Body of pancreas (tissue), 4 donors: ENCODE data around the gene SPC24.

ENCODE experiments used
- CTCF ChIP-seq, 7 experiments: fragments of 450-650 bp in 4 of 7; fragments of 200-600 bp in 3 of 7; sonication (generic) in 3 of 7; IDR thresholded peaks; one replicate each; pipeline ENCODE4 v1.5.1; 2016 to 2019; ENCODE audit warnings: antibody characterized with exemption in 7 of 7
- POLR2A ChIP-seq, 3 donors: fragments of 450-650 bp; IDR thresholded peaks; one replicate each; pipeline ENCODE4 v1.6.1; 2016; ENCODE audit warnings: antibody characterized with exemption in 3 of 3, mild to moderate bottlenecking in 2 of 3

- TF ChIP-seq POLR2A (IDR thresholded peaks at IDR 0.05) (no peak), CTCF (IDR thresholded peaks at IDR 0.05) (no peak)
Measured at GRCh38 chr19:11165486-11166030, 10.0 kb upstream of the SPC24 start.
